ENCODE measurements around the gene SERHL2.
"Not testable (repeated sequence)": the region's sequence is repeated elsewhere in the genome, so short reads cannot be mapped to it uniquely, and the experiment has no call there.

GRCh38 chr22:42518638-42519524 is 34.9 kb upstream of the SERHL2 start:
- TF ChIP-seq POLR2A, EP300, CTCF (IDR thresholded peaks at IDR 0.05): not testable (repeated sequence)

Measured in gastroesophageal sphincter (tissue), 3 donors.